IMR-90 (cell line): Measurements from ENCODE around the gene ARMC9. TPM values are rescaled to one million over a fixed set of nuclear protein-coding genes. Genes with fewer than 3 reads are reported as not detected.

ENCODE experiments used
- ATAC-seq: fragments of 200-7000 bp; cut with Tn5 transposase; 2 replicates; pipeline ENCODE4 v1.9.1; 2020; ENCODE audit warnings: low read depth, mild to moderate bottlenecking, moderate library complexity
- BruUV-seq: library from RNA; stranded (reverse); fragments of 400-500 nt; replicated peaks from 2 replicates; lab custom pipeline; 2021; lab: Mats Ljungman, UMichigan
- CTCF ChIA-PET: fragments of 300-600 bp; formaldehyde crosslinking; extraction: SDS; loops from one replicate; lab custom pipeline; 2021; ENCODE audit warnings: antibody characterized with exemption; lab: Yijun Ruan, JAX
- POLR2A ChIA-PET: fragments of 300-600 bp; sonication (Branson Sonifier 250); formaldehyde crosslinking; loops from one replicate; lab custom pipeline; 2022; ENCODE audit warnings: antibody characterized with exemption; ENCODE audit not compliant: unreplicated experiment; lab: Charles Lee
- DNase-seq: peaks from one replicate; pipeline ENCODE4 v3.0.0; 2013
- H2AFZ ChIP-seq: replicated peaks from 2 replicates; pipeline ENCODE3; 2013; ENCODE audit warnings: low read length, mild to moderate bottlenecking; ENCODE audit not compliant: poor library complexity
- H2AK5ac ChIP-seq: 2 replicates; pipeline ENCODE4 v1.6.1; 2013; ENCODE audit warnings: low read depth, low read length, inconsistent platforms
- H2AK9ac ChIP-seq: replicated peaks from 2 replicates; pipeline ENCODE3; 2013; ENCODE audit warnings: mild to moderate bottlenecking, low read depth, low read length, moderate library complexity; ENCODE audit not compliant: poor library complexity
- H2BK120ac ChIP-seq: 2 replicates; pipeline ENCODE4 v1.6.1; 2013; ENCODE audit warnings: low read depth, low read length, inconsistent platforms
- H2BK15ac ChIP-seq: 3 replicates; pipeline ENCODE4 v1.6.1; 2013; ENCODE audit warnings: low read depth, low read length, inconsistent platforms
- H2BK20ac ChIP-seq: 2 replicates; pipeline ENCODE4 v1.6.1; 2013; ENCODE audit warnings: low read depth, mild to moderate bottlenecking, inconsistent platforms, low read length, moderate library complexity
- H2BK5ac ChIP-seq: 2 replicates; pipeline ENCODE4 v1.6.1; 2013; ENCODE audit warnings: mild to moderate bottlenecking, low read depth, low read length, inconsistent platforms; ENCODE audit not compliant: poor library complexity, severe bottlenecking
- H3K14ac ChIP-seq: replicated peaks from 2 replicates; pipeline ENCODE4 v1.6.1; 2013; ENCODE audit warnings: low read depth, low read length, inconsistent platforms
- H3K18ac ChIP-seq: 2 replicates; pipeline ENCODE4 v1.6.1; 2013; ENCODE audit warnings: low read depth, low read length, control low read depth
- H3K23ac ChIP-seq: 2 replicates; pipeline ENCODE4 v1.6.1; 2013; ENCODE audit warnings: low read depth, low read length, inconsistent platforms
- H3K27ac ChIP-seq: 2 replicates; pipeline ENCODE4 v1.5.1; 2013; ENCODE audit warnings: mild to moderate bottlenecking, control low read depth, low read length; ENCODE audit not compliant: insufficient read depth
- H3K27me3 ChIP-seq: 2 replicates; pipeline ENCODE4 v1.6.1; 2013; ENCODE audit warnings: low read length; ENCODE audit not compliant: control insufficient read depth, insufficient read depth
- H3K36me3 ChIP-seq: 2 replicates; pipeline ENCODE4 v1.6.1; 2013; ENCODE audit warnings: low read length, mixed read lengths; ENCODE audit not compliant: control insufficient read depth, insufficient read depth
- H3K4ac ChIP-seq: 2 replicates; pipeline ENCODE4 v1.6.1; 2013; ENCODE audit warnings: low read depth, low read length, inconsistent platforms
- H3K4me1 ChIP-seq: 2 replicates; pipeline ENCODE4 v1.6.1; 2013; ENCODE audit warnings: low read length, mixed read lengths; ENCODE audit not compliant: control insufficient read depth, insufficient read depth
- H3K4me2 ChIP-seq: 2 replicates; pipeline ENCODE4 v1.6.1; 2013; ENCODE audit warnings: low read depth, mild to moderate bottlenecking, control low read depth, low read length, moderate library complexity
- H3K4me3 ChIP-seq: 2 replicates; pipeline ENCODE4 v1.5.1; 2013; ENCODE audit warnings: low read depth, mild to moderate bottlenecking, control low read depth, low read length, moderate library complexity; ENCODE audit not compliant: insufficient read depth
- H3K56ac ChIP-seq: 2 replicates; pipeline ENCODE4 v1.6.1; 2013; ENCODE audit warnings: low read length, inconsistent platforms; ENCODE audit not compliant: insufficient read depth; ENCODE audit errors: extremely low read depth
- H3K79me1 ChIP-seq, 2 experiments: 2 replicates each; pipeline ENCODE4 v1.6.1; 2013; ENCODE audit warnings: low read length in 2 of 2, inconsistent platforms in 1 of 2, low read depth in 1 of 2
- H3K9ac ChIP-seq: 2 replicates; pipeline ENCODE4 v1.6.1; 2013; ENCODE audit warnings: low read depth, low read length, control low read depth
- H3K9me1 ChIP-seq: 2 replicates; pipeline ENCODE4 v1.6.1; 2013; ENCODE audit warnings: low read length, inconsistent platforms; ENCODE audit not compliant: insufficient read depth
- H3K9me3 ChIP-seq: 2 replicates; pipeline ENCODE4 v1.6.1; 2013; ENCODE audit warnings: low read length; ENCODE audit not compliant: control insufficient read depth, insufficient read depth
- H4K20me1 ChIP-seq: 2 replicates; pipeline ENCODE4 v1.6.1; 2013; ENCODE audit warnings: low read length, inconsistent platforms; ENCODE audit not compliant: insufficient read depth
- H4K5ac ChIP-seq: 2 replicates; pipeline ENCODE4 v1.6.1; 2013; ENCODE audit warnings: mild to moderate bottlenecking, low read depth, low read length, control low read depth
- H4K8ac ChIP-seq, 2 experiments: 2 replicates each; pipeline ENCODE4 v1.6.1; 2013; ENCODE audit warnings: low read depth in 2 of 2, low read length in 2 of 2, control low read depth in 1 of 2, inconsistent platforms in 1 of 2
- H4K91ac ChIP-seq: 2 replicates; pipeline ENCODE4 v1.6.1; 2013; ENCODE audit warnings: low read depth, low read length, inconsistent platforms; ENCODE audit not compliant: insufficient read depth
- BHLHE40 ChIP-seq: fragments of 150-350 bp; IDR thresholded peaks from 2 replicates; pipeline ENCODE4 v1.6.1; 2016; ENCODE audit warnings: mild to moderate bottlenecking, low read depth, low read length
- CEBPB ChIP-seq: IDR thresholded peaks from 2 replicates; pipeline ENCODE4 v1.6.1; 2012; ENCODE audit warnings: low read depth, low read length, improper control_type of control experiment
- CHD1 ChIP-seq: IDR thresholded peaks from 2 replicates; pipeline ENCODE4 v1.6.1; 2012; ENCODE audit warnings: low read depth, low read length, improper control_type of control experiment
- CTCF ChIP-seq: conservative IDR thresholded peaks from 2 replicates; pipeline ENCODE4 v1.5.1; 2012; ENCODE audit warnings: mild to moderate bottlenecking, low read depth, low read length, improper control_type of control experiment
- FOS ChIP-seq: fragments of 150-350 bp; IDR thresholded peaks from 2 replicates; pipeline ENCODE4 v1.6.1; 2016; ENCODE audit warnings: low read depth, low read length
- MAFK ChIP-seq: IDR thresholded peaks from 2 replicates; pipeline ENCODE4 v1.6.1; 2012; ENCODE audit warnings: low read depth, low read length, improper control_type of control experiment
- MAZ ChIP-seq: IDR thresholded peaks from 2 replicates; pipeline ENCODE4 v1.6.1; 2012; ENCODE audit warnings: low read depth, mild to moderate bottlenecking, low read length, improper control_type of control experiment, moderate library complexity, borderline replicate concordance
- MXI1 ChIP-seq: IDR thresholded peaks from 2 replicates; pipeline ENCODE4 v1.6.1; 2012; ENCODE audit warnings: low read depth, mild to moderate bottlenecking, low read length, moderate library complexity, borderline replicate concordance
- NFE2L2 ChIP-seq: fragments of 150-350 bp; IDR thresholded peaks from 2 replicates; pipeline ENCODE4 v1.6.1; 2016; ENCODE audit warnings: low read depth, mild to moderate bottlenecking, low read length
- RFX5 ChIP-seq: IDR thresholded peaks from 2 replicates; pipeline ENCODE4 v1.8.0; 2012; ENCODE audit warnings: low read depth, mild to moderate bottlenecking, low read length, moderate library complexity
- SMC3 ChIP-seq: fragments of 150-350 bp; IDR thresholded peaks from 2 replicates; pipeline ENCODE4 v1.6.1; 2016; ENCODE audit warnings: low read depth, mild to moderate bottlenecking, antibody characterized with exemption, low read length, moderate library complexity
- WGBS, 2 experiments: methylation state at CpG; one replicate each; pipeline versions ENCODE4 v1.1.5 to v1.1.7; 2013; ENCODE audit warnings: missing lambda C conversion rate in 2 of 2; ENCODE audit not compliant: insufficient read length in 1 of 2; ENCODE audit errors: extremely low coverage in 2 of 2; 5-methylcytosine and 5-hydroxymethylcytosine counted together
- dilution Hi-C: fragments of 300-500 bp; cut with HindIII; formaldehyde crosslinking; loops from one replicate; pipeline ENCODE4 v1.14.3; 2018; ENCODE audit warnings: low sequenced_read_pairs; ENCODE audit not compliant: unreplicated experiment
- in situ Hi-C: fragments of 300-500 bp; cut with MboI; formaldehyde crosslinking; loops from 3 replicates; pipeline ENCODE4 v1.14.3; 2019; ENCODE audit warnings: low sequenced_read_pairs, inconsistent platforms, mixed read lengths
- intact Hi-C: fragments of 100-400 bp; cut with micrococcal nuclease; formaldehyde crosslinking; loops from 2 replicates; pipeline ENCODE4 v1.10.0; 2022
- polyA plus RNA-seq, 3 experiments: library from polyadenylated mRNA; depleted of rRNA; stranded (reverse); fragments of >200 nt; gene quantifications; 2 replicates each; pipeline ENCODE4 v1.2.3, GENCODE V29; 2012; ENCODE audit warnings: low replicate concordance in 1 of 3
- total RNA-seq: library from RNA; depleted of rRNA; stranded (reverse); fragments of >200 nt; gene quantifications from 2 replicates; pipeline ENCODE4 v1.2.3, GENCODE V29; 2012
- TF ChIP-seq, protein P1 (sequence below): fragments of 150-350 bp; IDR thresholded peaks from 2 replicates; pipeline ENCODE4 v1.6.1; 2016; ENCODE audit warnings: low read depth, mild to moderate bottlenecking, low read length, moderate library complexity, borderline replicate concordance

The ARMC9 gene
- total and polyA plus RNA-seq, 2 of the 4 experiments (the other 2 are of a cell fraction) = 36.0 to 46.6 TPM

GRCh38 chr2:231270221-231271114 lies 72.0 kb downstream of the ARMC9 start (continued):
- TF ChIP-seq NFE2L2 = no peak

GRCh38 chr2:231272991-231273390 lies 74.6 kb downstream of the ARMC9 start:
- Histone ChIP-seq H3K4me2 (no peak overlapping the region), H4K8ac (no peak overlapping the region), H3K9me3 (no peaks in the 10 kb centered on the region), H4K91ac (no peak overlapping the region), H3K4ac (no peak overlapping the region), H3K9ac (no peak overlapping the region), H2AK9ac (no peak overlapping the region), H2BK15ac (no peak overlapping the region), H2BK20ac (no peak overlapping the region), H2BK5ac (no peak overlapping the region), H3K36me3 (peaks cover 43% of the 10 kb centered on the region), H2BK120ac (no peak overlapping the region), H4K20me1 (no peaks in the 10 kb centered on the region), H3K9me1 (peaks cover 10% of the 10 kb centered on the region), H2AK5ac (no peak overlapping the region), H3K27ac (no peak overlapping the region), H3K18ac (no peak overlapping the region), H3K79me1 (peaks cover 0 to 3% of the 10 kb centered on the region in 2 experiments; a peak in 2 of 4 replicates), H3K14ac (no peak overlapping the region), H4K5ac (no peak overlapping the region), H2AFZ (no peak overlapping the region), H3K56ac (no peak overlapping the region), H3K4me3 (no peak overlapping the region), H3K27me3 (no peaks in the 10 kb centered on the region), H3K4me1 (no peaks in the 10 kb centered on the region), H3K23ac (no peak overlapping the region)
- BruUV-seq = no TSS peak
- intact Hi-C loops (no loop called here), dilution Hi-C loops (no loop called here), in situ Hi-C loops (no loop called here)
- 100% methylated on average over 1 of the region's 4 CpGs; no CpG with 5 or more reads in 1 of the 2 experiments for WGBS, 2 experiments
- POLR2A ChIA-PET = no interaction called here
- CTCF ChIA-PET = no interaction called here
- ATAC-seq = no peak
- no peak for DNase-seq
- TF ChIP-seq SMC3 (no peak), RFX5 (no peak), FOS (no peak), CTCF (no peak), BHLHE40 (no peak), MAFK (no peak), CHD1 (no peak), CEBPB (no peak), NFE2L2 (no peak), MAZ (no peak), MXI1 (no peak)
- TF ChIP-seq, protein P1, sequence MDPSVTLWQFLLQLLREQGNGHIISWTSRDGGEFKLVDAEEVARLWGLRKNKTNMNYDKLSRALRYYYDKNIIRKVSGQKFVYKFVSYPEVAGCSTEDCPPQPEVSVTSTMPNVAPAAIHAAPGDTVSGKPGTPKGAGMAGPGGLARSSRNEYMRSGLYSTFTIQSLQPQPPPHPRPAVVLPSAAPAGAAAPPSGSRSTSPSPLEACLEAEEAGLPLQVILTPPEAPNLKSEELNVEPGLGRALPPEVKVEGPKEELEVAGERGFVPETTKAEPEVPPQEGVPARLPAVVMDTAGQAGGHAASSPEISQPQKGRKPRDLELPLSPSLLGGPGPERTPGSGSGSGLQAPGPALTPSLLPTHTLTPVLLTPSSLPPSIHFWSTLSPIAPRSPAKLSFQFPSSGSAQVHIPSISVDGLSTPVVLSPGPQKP = no peak
